ENCODE measurements around the gene ALDH1A3.

The ALDH1A3 gene

GRCh38 chr15:100925480-100925879 is 45.8 kb downstream of the ALDH1A3 start:
- DNase-seq (ENCODE audit: low read depth in 2 of 2), result no peak

- no peak for DNase-seq (ENCODE audit: low read depth in 2 of 2)
Measured at GRCh38 chr15:100926258-100926657, 46.6 kb downstream of the ALDH1A3 start.

- DNase-seq (ENCODE audit: low read depth in 2 of 2), result no peak
Measured at GRCh38 chr15:100926971-100927756, 47.5 kb downstream of the ALDH1A3 start.

- DNase-seq (ENCODE audit: low read depth in 2 of 2), result no peak
Measured at GRCh38 chr15:100928632-100929280, 49.1 kb downstream of the ALDH1A3 start.

GRCh38 chr15:100929641-100930042 is 50.0 kb downstream of the ALDH1A3 start:
- DNase-seq (ENCODE audit: low read depth in 2 of 2), result no peak

- DNase-seq (ENCODE audit: low read depth in 2 of 2), result no peak
Measured at GRCh38 chr15:100930306-100930848, 50.7 kb downstream of the ALDH1A3 start.

GRCh38 chr15:100931143-100931890 is 51.7 kb downstream of the ALDH1A3 start:
- DNase-seq (ENCODE audit: low read depth in 2 of 2), result no peak

GRCh38 chr15:100932676-100933348 is 53.2 kb downstream of the ALDH1A3 start:
- no peak for DNase-seq (ENCODE audit: low read depth in 2 of 2)

GRCh38 chr15:100934166-100934565 is 54.5 kb downstream of the ALDH1A3 start:
- no peak for DNase-seq (ENCODE audit: low read depth in 2 of 2)

- DNase-seq (ENCODE audit: low read depth in 2 of 2), result no peak
Measured at GRCh38 chr15:100934726-100935125, 55.1 kb downstream of the ALDH1A3 start.

- DNase-seq (ENCODE audit: low read depth in 2 of 2), result no peak
Measured at GRCh38 chr15:100937171-100937570, 57.5 kb downstream of the ALDH1A3 start.

- DNase-seq (ENCODE audit: low read depth in 2 of 2), result no peak
Measured at GRCh38 chr15:100939791-100940190, 60.2 kb downstream of the ALDH1A3 start.

GRCh38 chr15:100940767-100941379 is 61.2 kb downstream of the ALDH1A3 start:
- DNase-seq (ENCODE audit: low read depth in 2 of 2), result no peak

GRCh38 chr15:100941536-100941935 is 61.9 kb downstream of the ALDH1A3 start:
- no peak for DNase-seq (ENCODE audit: low read depth in 2 of 2)

GRCh38 chr15:100942656-100943425 is 63.2 kb downstream of the ALDH1A3 start:
- no peak for DNase-seq (ENCODE audit: low read depth in 2 of 2)

GRCh38 chr15:100944244-100944895 is 64.7 kb downstream of the ALDH1A3 start:
- DNase-seq (ENCODE audit: low read depth in 2 of 2), result no peak

- no peak for DNase-seq (ENCODE audit: low read depth in 2 of 2)
Measured at GRCh38 chr15:100944986-100945385, 65.4 kb downstream of the ALDH1A3 start.

GRCh38 chr15:100947760-100948429 is 68.3 kb downstream of the ALDH1A3 start:
- no peak for DNase-seq (ENCODE audit: low read depth in 2 of 2)

GRCh38 chr15:100948430-100948762 is 68.8 kb downstream of the ALDH1A3 start:
- no peak for DNase-seq (ENCODE audit: low read depth in 2 of 2)

GRCh38 chr15:100949691-100950090 is 70.1 kb downstream of the ALDH1A3 start:
- DNase-seq (ENCODE audit: low read depth in 2 of 2), result no peak
